VCaP (cell line): Measurements from ENCODE around the gene ARHGEF11.

Source experiments
- H3K27ac ChIP-seq: fragments of 450-650 bp; 2 replicates; pipeline ENCODE4 v1.5.1; 2017
- CTCF ChIP-seq: fragments of 450-650 bp; conservative IDR thresholded peaks from 2 replicates; pipeline ENCODE4 v1.5.1; 2017; ENCODE audit warnings: mild to moderate bottlenecking, moderate library complexity

Gene ARHGEF11

GRCh38 chr1:157090196-157090647, 44.7 kb upstream of the ARHGEF11 start:
- no peak overlapping the region for H3K27ac ChIP-seq

GRCh38 chr1:157089789-157090188, 44.2 kb upstream of the ARHGEF11 start:
- H3K27ac ChIP-seq = no peak overlapping the region
- no peak for TF ChIP-seq CTCF

More at GRCh38 chr1:157090196-157090647, 44.7 kb upstream of the ARHGEF11 start:
- TF ChIP-seq CTCF = peak; percentile 93

GRCh38 chr1:157088607-157089006, 43.1 kb upstream of the ARHGEF11 start:
- no peak overlapping the region for H3K27ac ChIP-seq
- no peak for TF ChIP-seq CTCF

- no peak for TF ChIP-seq CTCF
- H3K27ac ChIP-seq = no peak overlapping the region
Measured at GRCh38 chr1:157087030-157087429, 41.5 kb upstream of the ARHGEF11 start.

- no peak overlapping the region for H3K27ac ChIP-seq
- TF ChIP-seq CTCF = no peak
Measured at GRCh38 chr1:157086299-157086698, 40.8 kb upstream of the ARHGEF11 start.

- TF ChIP-seq CTCF = no peak
- H3K27ac ChIP-seq = no peak overlapping the region
Measured at GRCh38 chr1:157085421-157085820, 39.9 kb upstream of the ARHGEF11 start.

- no peak overlapping the region for H3K27ac ChIP-seq
- TF ChIP-seq CTCF = no peak
Measured at GRCh38 chr1:157084720-157085119, 39.2 kb upstream of the ARHGEF11 start.
